Stimulated activated CD8-positive, alpha-beta memory T cell treated with anti-CD3 and anti-CD28 coated beads, Interleukin-4, amount 100 ng/mL, for 4 hours (primary cell): ENCODE data around the gene NDUFB7.
"Not testable (repeated sequence)": the region's sequence is repeated elsewhere in the genome, so short reads cannot be mapped to it uniquely, and the experiment has no call there.

Experiments used
- DNase-seq, 2 donors: peaks; one replicate each; pipeline ENCODE4 v3.0.0-alpha.2; 2020; ENCODE audit warnings: low read depth in 2 of 2, low spot score in 1 of 2

Gene NDUFB7

GRCh38 chr19:14575428-14575980, 3.6 kb upstream of the NDUFB7 start:
- no peak for DNase-seq

- DNase-seq: no peak
These were observed 870 bp downstream of the NDUFB7 start for GRCh38 chr19:14570864-14571527.

GRCh38 chr19:14567079-14567478, 4.8 kb downstream of the NDUFB7 start:
- DNase-seq: no peak

- no peak for DNase-seq
These were observed 5.2 kb downstream of the NDUFB7 start for GRCh38 chr19:14566712-14567077.

- DNase-seq: no peak
These were observed 5.8 kb downstream of the NDUFB7 start for GRCh38 chr19:14565765-14566711.

GRCh38 chr19:14565298-14565679, 6.6 kb downstream of the NDUFB7 start:
- no peak for DNase-seq

- DNase-seq: not testable (repeated sequence)
These were observed 7.1 kb downstream of the NDUFB7 start for GRCh38 chr19:14564652-14565297.

GRCh38 chr19:14563989-14564651, 7.7 kb downstream of the NDUFB7 start:
- no peak for DNase-seq

- DNase-seq: no peak
These were observed 8.3 kb downstream of the NDUFB7 start for GRCh38 chr19:14563590-14563926.

GRCh38 chr19:14562660-14563589, 8.9 kb downstream of the NDUFB7 start:
- no peak for DNase-seq

- no peak for DNase-seq
These were observed 10.0 kb downstream of the NDUFB7 start for GRCh38 chr19:14561847-14562351.

- no peak for DNase-seq
These were observed 10.6 kb downstream of the NDUFB7 start for GRCh38 chr19:14561249-14561648.

GRCh38 chr19:14560776-14561108, 11.1 kb downstream of the NDUFB7 start:
- DNase-seq: no peak

- DNase-seq: no peak
These were observed 11.7 kb downstream of the NDUFB7 start for GRCh38 chr19:14559916-14560775.

- no peak for DNase-seq
These were observed 13.3 kb downstream of the NDUFB7 start for GRCh38 chr19:14558370-14559066.

- peak; percentile 45 to 48 for DNase-seq
These were observed 15.1 kb downstream of the NDUFB7 start for GRCh38 chr19:14556662-14557188.

GRCh38 chr19:14555918-14556661, 15.8 kb downstream of the NDUFB7 start:
- no peak for DNase-seq
